Stimulated activated CD4-positive, alpha-beta T cell treated with anti-CD3 and anti-CD28 coated beads, TNF-alpha, amount 100 ng/mL, for 48 hours (primary cell): ENCODE data around the gene MAPK1.
"Not testable (repeated sequence)": the region's sequence is repeated elsewhere in the genome, so short reads cannot be mapped to it uniquely, and the experiment has no call there.

Experiments used
- DNase-seq, 3 donors: peaks; one replicate each; pipeline ENCODE4 v3.0.0-alpha.2; 2020; ENCODE audit warnings: low read depth in 3 of 3

The MAPK1 gene

DNA sequence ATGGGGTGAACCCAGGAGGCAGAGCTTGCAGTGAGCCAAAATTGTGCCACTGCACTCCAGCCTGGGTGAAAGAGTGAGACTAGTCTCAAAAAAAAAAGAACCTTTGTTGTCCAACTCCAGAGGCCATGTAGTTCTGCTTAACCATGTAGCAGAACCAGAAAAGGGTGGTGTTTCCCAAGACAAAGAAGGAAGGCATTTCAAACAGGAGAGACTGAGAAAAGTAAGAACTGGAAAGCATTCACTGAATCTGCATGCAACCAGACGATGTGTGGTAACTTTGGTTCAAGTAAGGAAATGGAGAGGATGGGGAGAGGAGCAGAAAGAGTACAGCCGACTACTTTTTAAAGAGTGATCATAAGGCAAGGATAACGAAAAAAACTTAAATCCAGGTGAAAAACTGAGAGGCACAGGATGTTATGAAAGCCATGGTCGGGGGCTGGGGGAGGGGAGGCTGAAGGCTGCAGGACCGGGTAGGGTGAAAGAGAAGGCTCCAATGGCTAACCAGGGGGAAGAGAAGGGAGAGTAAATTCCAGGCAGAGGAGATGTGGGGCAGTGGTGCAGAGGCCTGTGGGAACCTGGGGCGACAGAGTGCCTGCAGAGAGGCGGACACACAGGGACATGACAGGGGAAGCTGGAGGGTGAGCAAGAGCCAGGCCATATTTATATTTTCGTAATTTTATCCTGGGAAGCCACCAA, 48.8 kb downstream of the MAPK1 start:
- no peak for DNase-seq

DNA sequence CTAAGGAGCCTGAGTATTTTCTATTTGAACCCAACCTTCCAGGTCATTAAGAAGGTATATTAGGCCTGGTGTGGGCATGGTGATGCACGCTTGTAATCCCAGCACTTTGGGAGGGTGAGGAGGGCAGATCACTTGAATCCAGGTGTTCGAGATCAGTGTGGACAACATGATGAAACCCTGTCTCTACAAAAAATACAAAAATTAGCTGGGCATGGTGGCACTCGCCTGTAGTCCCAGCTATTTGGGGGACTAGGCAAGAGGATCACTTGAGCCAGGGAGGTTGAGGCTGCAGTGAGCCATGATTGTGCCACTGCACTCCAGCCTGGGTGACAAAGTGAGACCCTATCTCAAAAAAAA, 50.0 kb downstream of the MAPK1 start:
- not testable (repeated sequence) for DNase-seq

DNA sequence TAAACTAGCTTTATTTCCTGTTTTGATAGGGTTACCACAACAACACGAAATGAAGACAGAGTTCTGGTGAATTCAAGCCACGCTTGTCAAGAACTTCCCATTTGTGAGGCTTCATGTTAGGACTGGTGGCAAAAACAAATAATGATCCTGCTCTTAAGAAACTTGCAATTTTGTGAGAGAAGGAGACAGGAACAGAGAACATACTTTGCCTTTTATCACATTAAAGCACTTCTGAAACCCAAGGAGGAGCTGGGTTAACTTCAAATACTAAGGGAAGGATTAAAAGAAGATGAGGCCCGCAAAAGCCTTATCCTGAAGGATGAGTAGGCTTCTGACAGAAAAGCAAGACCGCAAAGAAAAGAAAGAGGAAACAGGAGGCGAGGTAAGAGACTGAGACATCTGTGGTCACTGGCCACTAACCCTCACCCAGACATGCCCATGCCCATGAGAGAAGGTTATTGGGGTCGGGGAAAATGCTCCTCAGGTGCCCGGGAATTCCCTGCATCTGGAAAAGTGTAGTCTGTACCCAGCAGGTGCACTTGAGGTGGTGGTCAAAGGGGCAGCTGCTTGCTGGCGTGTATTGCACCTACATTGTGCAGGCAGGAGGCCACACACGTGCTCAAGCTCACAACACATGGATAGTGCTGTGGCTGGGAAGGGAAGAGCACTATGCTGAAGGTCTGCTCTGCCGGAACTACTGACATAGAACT, 50.5 kb downstream of the MAPK1 start:
- peak in 1 of 3 donors; percentile 7 for DNase-seq

- DNase-seq = no peak
These were observed 51.0 kb downstream of the MAPK1 start for GRCh38 chr22:21816472-21816786.

DNA sequence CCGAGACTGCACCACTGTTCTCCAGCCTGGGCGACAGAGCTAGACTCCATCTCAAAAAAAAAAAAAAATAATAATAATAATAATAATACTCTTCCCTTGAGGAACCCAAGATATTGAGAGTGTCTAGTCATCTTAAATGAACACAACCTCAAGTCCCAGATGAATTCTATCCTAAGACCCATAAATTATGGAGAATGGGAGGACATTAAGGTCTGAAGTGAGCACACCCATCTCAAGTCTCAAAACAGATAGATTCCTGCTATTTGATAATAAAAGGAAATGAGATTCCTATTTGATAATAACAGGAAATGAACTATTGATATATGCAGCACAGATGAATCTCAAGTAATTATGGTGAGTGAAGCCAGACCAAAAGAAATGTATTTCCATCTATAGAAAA, 51.5 kb downstream of the MAPK1 start:
- no peak for DNase-seq

DNA sequence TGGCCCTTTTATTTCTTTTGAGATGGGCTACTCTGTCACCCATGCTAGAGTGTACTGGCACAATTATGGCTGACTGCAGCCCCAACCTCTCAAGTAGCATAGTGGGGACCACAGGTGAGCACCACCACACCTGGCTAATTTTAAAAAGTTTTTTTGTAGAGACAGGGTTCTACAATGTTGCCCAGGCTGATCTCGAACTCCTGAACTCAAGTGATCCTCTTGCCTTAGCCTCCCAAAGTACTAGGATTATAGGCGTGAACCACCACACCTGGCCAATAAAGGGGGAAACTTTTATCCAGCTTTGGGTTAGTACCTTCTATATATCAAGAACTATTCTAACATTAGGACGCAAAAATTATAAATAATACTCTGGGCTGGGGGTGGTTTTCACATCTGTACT, 52.1 kb downstream of the MAPK1 start:
- DNase-seq = no peak

DNA sequence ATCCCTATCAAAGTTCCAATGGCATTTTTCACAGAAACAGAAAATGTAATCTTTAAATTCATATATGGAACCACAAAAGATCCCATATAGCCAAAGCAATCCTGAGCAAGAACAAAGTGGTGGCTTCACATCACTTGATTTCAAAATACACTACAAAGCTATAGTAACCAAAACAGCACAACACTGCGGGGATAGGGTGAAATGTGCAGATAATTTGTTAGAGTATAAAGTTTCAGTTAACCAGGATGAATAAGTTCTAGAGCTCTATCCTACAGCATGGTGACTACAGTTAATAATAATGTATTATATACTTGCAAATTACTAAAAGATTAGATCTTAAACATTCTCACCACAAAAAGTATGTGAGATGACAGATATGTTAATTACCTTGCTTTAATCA, 55.5 kb downstream of the MAPK1 start:
- no peak for DNase-seq

GRCh38 chr22:21807544-21808529, 59.6 kb downstream of the MAPK1 start:
- DNase-seq = no peak

- not testable (repeated sequence) for DNase-seq
These were observed 62.1 kb downstream of the MAPK1 start for GRCh38 chr22:21805325-21805724.

GRCh38 chr22:21803811-21804249, 63.6 kb downstream of the MAPK1 start:
- no peak for DNase-seq

GRCh38 chr22:21802673-21803072, 64.8 kb downstream of the MAPK1 start:
- DNase-seq = no peak

- DNase-seq = no peak
These were observed 65.4 kb downstream of the MAPK1 start for GRCh38 chr22:21802056-21802455.

DNA sequence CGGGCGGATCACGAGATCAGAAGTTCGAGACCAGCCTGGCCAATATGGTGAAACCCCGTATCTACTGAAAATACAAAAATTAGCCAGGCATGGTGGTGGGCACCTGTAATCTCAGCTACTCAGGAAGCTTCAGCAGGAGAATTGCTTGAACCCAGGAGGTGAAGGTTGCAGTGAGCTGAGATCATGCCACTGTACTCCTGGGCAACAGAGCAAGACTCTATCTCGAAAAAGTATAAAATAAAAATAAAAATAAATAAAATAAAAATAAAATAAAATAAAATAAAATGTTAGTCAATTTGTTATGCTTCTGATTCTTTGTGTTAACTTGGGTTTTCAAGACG, 66.2 kb downstream of the MAPK1 start:
- not testable (repeated sequence) for DNase-seq

DNA sequence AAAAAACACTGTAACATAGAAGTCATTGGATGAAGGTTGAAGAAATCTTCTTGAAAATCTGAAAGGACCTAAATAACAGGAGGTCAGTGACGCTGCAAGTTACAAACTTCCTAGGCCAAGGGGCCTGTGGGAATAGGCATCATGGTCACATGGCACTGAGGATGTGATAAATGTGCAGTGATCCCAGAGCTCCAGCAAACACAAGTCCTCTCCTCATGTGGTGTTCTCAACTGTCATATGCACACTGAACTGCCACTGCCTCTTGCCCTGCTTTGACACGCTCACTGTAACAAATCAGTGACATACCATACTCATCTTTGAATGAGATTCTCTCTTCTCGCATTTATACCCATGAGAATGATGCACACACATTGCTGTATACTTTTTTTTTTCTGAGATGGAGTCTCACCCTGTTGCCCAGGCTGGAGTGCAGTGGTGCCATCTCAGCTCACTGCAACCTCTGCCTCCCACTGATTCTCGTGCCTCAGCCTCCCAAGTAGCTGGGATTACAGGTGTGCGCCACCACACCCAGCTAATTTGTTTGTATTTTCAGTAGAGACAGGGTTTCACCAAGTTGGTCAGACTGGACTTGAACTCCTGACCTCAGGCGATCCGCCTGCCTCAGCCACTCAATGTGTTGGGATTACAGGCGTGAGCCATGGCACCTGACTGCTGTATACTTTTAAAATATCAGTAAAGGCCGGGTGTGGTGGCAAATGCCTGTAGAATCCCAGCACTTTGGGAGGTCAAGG, 66.7 kb downstream of the MAPK1 start:
- no peak for DNase-seq

DNA sequence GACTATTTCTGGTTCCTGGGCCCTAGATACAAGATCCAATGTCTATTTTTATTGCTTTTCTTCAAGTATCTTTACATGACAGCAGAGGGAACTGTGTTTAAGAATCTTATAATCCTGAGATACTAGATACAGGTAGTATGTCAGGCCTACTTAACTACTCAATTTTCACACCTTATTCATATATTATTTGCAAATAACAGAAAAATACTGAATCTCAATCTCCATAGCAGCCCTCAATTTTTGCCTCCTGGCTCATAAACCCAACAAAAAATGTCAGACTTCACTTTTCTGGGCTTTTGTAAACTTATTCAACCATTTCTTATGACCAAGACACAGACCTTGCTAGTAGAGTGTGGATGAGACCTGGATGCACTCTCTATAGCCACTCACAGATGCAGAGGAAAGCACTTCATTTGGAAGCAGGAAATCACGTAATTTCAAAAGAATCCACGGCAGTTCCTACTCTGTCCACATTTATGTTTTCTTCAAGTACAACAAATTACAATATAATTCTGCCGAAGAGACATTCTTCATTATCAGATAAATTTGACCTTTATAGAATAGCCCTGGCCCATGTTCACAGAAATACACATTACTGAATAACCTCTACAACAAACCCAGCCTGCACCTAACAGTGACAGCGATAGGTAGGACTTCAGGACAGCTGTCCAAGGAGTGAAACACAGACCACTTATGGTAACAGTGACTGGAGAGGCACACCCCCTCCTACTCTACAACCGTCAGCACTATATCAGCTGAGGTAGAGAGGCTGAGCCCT, 69.8 kb downstream of the MAPK1 start:
- no peak for DNase-seq

GRCh38 chr22:21796863-21797262, 70.6 kb downstream of the MAPK1 start:
- no peak for DNase-seq

GRCh38 chr22:21796231-21796630, 71.2 kb downstream of the MAPK1 start:
- no peak for DNase-seq

DNA sequence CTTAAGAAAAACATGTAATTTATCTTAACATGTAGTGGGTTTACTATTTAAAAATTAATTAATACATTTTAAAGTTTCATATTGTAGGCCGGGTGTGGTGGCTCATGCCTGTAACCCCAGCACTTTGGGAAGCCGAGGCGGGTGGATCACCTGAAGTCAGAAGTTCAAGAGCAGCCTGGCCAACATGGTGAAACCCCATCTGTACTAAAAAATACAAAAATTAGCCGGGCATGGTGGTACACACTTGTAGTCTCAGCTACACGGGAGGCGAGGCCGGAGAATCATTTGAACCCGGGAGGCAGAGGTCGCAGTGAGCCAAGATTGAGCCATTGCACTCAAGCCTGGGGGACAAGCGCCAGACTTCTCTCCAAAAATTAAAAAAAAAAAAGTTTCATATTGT, 73.7 kb downstream of the MAPK1 start:
- not testable (repeated sequence) for DNase-seq

DNA sequence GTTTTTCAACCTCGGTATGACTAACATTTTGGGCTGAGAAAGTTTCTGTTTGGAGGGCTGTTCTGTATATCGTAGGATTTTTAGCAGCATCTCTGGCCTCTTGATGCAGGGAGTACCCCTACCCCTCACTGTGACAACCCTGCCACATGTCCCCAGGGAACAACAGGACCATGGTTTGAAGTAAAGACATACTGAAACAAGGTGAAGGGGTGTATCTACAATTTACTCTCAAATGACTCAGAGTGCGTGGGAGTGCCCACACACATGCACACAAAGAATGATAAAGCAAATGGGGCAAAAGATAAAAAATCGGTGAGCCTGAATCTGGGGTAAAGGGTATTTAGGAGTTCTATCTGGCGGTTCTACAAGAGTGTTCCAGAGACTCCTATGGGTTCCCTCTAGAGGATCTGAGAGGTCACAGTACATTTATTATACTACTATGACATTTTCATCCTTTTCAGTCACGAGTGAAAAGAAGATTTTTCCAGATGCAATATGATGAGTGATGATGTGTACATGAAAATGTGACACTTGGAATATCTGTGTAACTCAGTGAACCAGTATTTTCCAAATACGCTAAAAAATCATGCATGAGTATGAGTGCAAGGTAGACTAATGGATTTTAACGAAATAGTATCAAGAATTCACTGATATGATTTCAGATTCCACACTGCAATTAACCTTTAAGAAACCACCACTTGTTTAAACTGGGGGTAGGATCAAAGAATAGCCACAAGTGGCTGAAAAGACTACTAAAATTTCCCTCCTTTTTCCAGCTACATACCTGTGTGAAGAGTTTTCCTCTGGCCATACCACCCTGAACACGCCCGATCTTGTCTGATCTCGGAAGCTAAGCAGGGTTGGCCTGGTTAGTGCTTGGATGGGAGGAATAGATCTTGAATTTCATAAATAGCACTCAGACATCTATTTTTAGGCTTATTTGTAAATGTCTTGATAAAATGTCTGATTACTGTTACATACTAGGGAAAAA, 75.5 kb downstream of the MAPK1 start:
- peak; percentile 19 to 63 (median 40) for DNase-seq
